GM12878 (cell line): ENCODE measurements around the gene YIPF4. TPM values are rescaled to one million over a fixed set of nuclear protein-coding genes. Genes with fewer than 3 reads are reported as not detected.

Experiments
- ATAC-seq: fragments of 200-7000 bp; cut with Tn5 transposase; 3 replicates; pipeline ENCODE4 v1.9.1; 2020; ENCODE audit warnings: mild to moderate bottlenecking, moderate library complexity
- BruUV-seq: library from RNA; stranded (reverse); fragments of 400-500 nt; replicated peaks from 2 replicates; lab custom pipeline; 2021; lab: Mats Ljungman, UMichigan
- CTCF ChIA-PET: fragments of 300-600 bp; sonication (Branson Sonifier 250); formaldehyde crosslinking; extraction: SDS; loops from one replicate; lab custom pipeline; 2021; ENCODE audit warnings: inconsistent platforms; lab: Yijun Ruan, JAX
- POLR2A ChIA-PET: fragments of 350-600 bp; formaldehyde crosslinking; extraction: SDS; loops from one replicate; lab custom pipeline; 2021; ENCODE audit warnings: inconsistent platforms; lab: Charles Lee
- RAD21 ChIA-PET: fragments of 300-600 bp; sonication (Branson Sonifier 250); formaldehyde crosslinking; loops from one replicate; lab custom pipeline; 2023; ENCODE audit warnings: antibody characterized with exemption; ENCODE audit not compliant: unreplicated experiment; lab: Charles Lee
- SMC1A ChIA-PET: fragments of 300-600 bp; sonication (Branson Sonifier 250); formaldehyde crosslinking; loops from one replicate; lab custom pipeline; 2023; ENCODE audit not compliant: unreplicated experiment, uncharacterized antibody; lab: Charles Lee
- DNase-seq: peaks from one replicate; pipeline ENCODE4 v3.0.0-alpha.2; 2011; ENCODE audit warnings: low read depth, low spot score
- FAIRE-seq: peaks from 3 replicates; lab custom pipeline; 2011; peaks lifted over from hg19 to GRCh38; lab: Jason Lieb, UNC
- H2AFZ ChIP-seq: 2 replicates; pipeline ENCODE4 v1.6.0; 2011; ENCODE audit warnings: low read depth, low read length, control low read depth; ENCODE audit not compliant: control insufficient read depth
- H3K27ac ChIP-seq: 2 replicates; pipeline ENCODE4 v1.5.1; 2011; ENCODE audit warnings: control low read depth; ENCODE audit not compliant: control insufficient read depth, insufficient read depth
- H3K27me3 ChIP-seq, 2 experiments: replicated peaks in 1 of 2; 2 replicates each; pipeline versions ENCODE4 v1.6.0 to v1.6.1; 2011; ENCODE audit warnings: low read length in 1 of 2; ENCODE audit not compliant: control insufficient read depth in 2 of 2, insufficient read depth in 2 of 2
- H3K36me3 ChIP-seq, 2 experiments: 2 replicates each; pipeline ENCODE4 v1.5.1; 2011; ENCODE audit warnings: low read length in 1 of 2; ENCODE audit not compliant: control insufficient read depth in 2 of 2, insufficient read depth in 2 of 2
- H3K4me1 ChIP-seq: 2 replicates; pipeline ENCODE4 v1.6.1; 2011; ENCODE audit warnings: mild to moderate bottlenecking, low read length, moderate library complexity, mixed read lengths; ENCODE audit not compliant: control insufficient read depth, insufficient read depth
- H3K4me2 ChIP-seq: 2 replicates; pipeline ENCODE4 v1.6.0; 2011; ENCODE audit warnings: control low read depth; ENCODE audit not compliant: control insufficient read depth, insufficient read depth
- H3K4me3 ChIP-seq: fragments of 200-600 bp; sonication (generic); 2 replicates; pipeline ENCODE4 v1.5.1; 2016
- H3K79me2 ChIP-seq: 2 replicates; pipeline ENCODE4 v1.6.0; 2011; ENCODE audit warnings: low read length; ENCODE audit not compliant: control insufficient read depth, insufficient read depth
- H3K9ac ChIP-seq: 2 replicates; pipeline ENCODE4 v1.8.0; 2011; ENCODE audit warnings: low read length, control low read depth, mixed read lengths; ENCODE audit not compliant: control insufficient read depth, insufficient read depth
- H3K9me3 ChIP-seq: replicated peaks from 3 replicates; pipeline ENCODE4 v1.5.1; 2011; ENCODE audit warnings: mild to moderate bottlenecking, low read length; ENCODE audit not compliant: control insufficient read depth, insufficient read depth
- H4K20me1 ChIP-seq: 2 replicates; pipeline ENCODE4 v1.6.0; 2011; ENCODE audit not compliant: control insufficient read depth, insufficient read depth
- ATF7 ChIP-seq: fragments of 450-650 bp; IDR thresholded peaks from 2 replicates; pipeline ENCODE4 v1.6.1; 2016; ENCODE audit warnings: low read depth, mild to moderate bottlenecking
- CEBPB ChIP-seq, 2 experiments: fragments of 150-350 bp in 1 of 2; IDR thresholded peaks; 2 replicates each; pipeline ENCODE4 v1.6.1; 2012 to 2014; ENCODE audit warnings: low read depth in 2 of 2, low read length in 2 of 2, borderline replicate concordance in 1 of 2, inconsistent platforms in 1 of 2
- EED ChIP-seq: sonication (generic); IDR thresholded peaks from 2 replicates; pipeline ENCODE4 v1.6.1; 2016; ENCODE audit warnings: antibody characterized with exemption, low read depth
- EP300 ChIP-seq, 2 experiments: fragments of 150-350 bp in 1 of 2; IDR thresholded peaks; 2 replicates each; pipeline ENCODE4 v1.6.1; 2011 to 2012; ENCODE audit warnings: low read depth in 2 of 2, low read length in 2 of 2, borderline replicate concordance in 1 of 2, improper control_type of control experiment in 1 of 2, inconsistent platforms in 1 of 2; ENCODE audit not compliant: control insufficient read depth in 1 of 2
- FOXM1 ChIP-seq: IDR thresholded peaks from 2 replicates; pipeline ENCODE4 v1.6.1; 2012; ENCODE audit warnings: low read depth, mild to moderate bottlenecking, inconsistent platforms, low read length, moderate library complexity
- IRF4 ChIP-seq: IDR thresholded peaks from 2 replicates; pipeline ENCODE4 v1.6.1; 2011; ENCODE audit warnings: low read depth, low read length
- JUNB ChIP-seq: IDR thresholded peaks from 2 replicates; pipeline ENCODE4 v1.6.1; 2016; ENCODE audit warnings: antibody characterized with exemption, mild to moderate bottlenecking
- RUNX3 ChIP-seq: IDR thresholded peaks from 2 replicates; pipeline ENCODE4 v1.6.1; 2012; ENCODE audit warnings: low read length, inconsistent platforms
- SIX5 ChIP-seq: IDR thresholded peaks from 2 replicates; pipeline ENCODE4 v1.6.1; 2011; ENCODE audit warnings: mild to moderate bottlenecking, low read depth, low read length, moderate library complexity; ENCODE audit not compliant: severe bottlenecking
- SUPT20H ChIP-seq: IDR thresholded peaks from 2 replicates; pipeline ENCODE4 v1.6.1; 2011; ENCODE audit warnings: low read depth, mild to moderate bottlenecking, low read length, moderate library complexity, borderline replicate concordance; ENCODE audit not compliant: control insufficient read depth
- WGBS: methylation state at CpG from one replicate; pipeline ENCODE4 v1.1.6; 2016; ENCODE audit warnings: low lambda C conversion rate; ENCODE audit not compliant: insufficient replicate concordance, insufficient coverage; ENCODE audit errors: missing lambda C conversion rate; 5-methylcytosine and 5-hydroxymethylcytosine counted together
- in situ Hi-C: fragments of 300-500 bp; cut with MboI; formaldehyde crosslinking; loops from 9 replicates; pipeline ENCODE4 v1.14.3; 2018; ENCODE audit warnings: mixed read lengths
- intact Hi-C: fragments of 100-400 bp; cut with micrococcal nuclease; formaldehyde crosslinking; loops from one replicate; pipeline ENCODE4 v1.14.2; 2022; ENCODE audit not compliant: unreplicated experiment
- polyA plus RNA-seq, 11 experiments: library from polyadenylated mRNA; depleted of rRNA in 4 of 11; unstranded in 6 of 11; stranded (reverse) in 5 of 11; fragments of >200 nt; fragmentation: Nextera tagmentation in 4 of 11; fragmentation: Illumina TruSeq in 1 of 11; extraction: Ambion mirVana in 4 of 11; extraction: Trizol in 1 of 11; gene quantifications; 1 replicate in 1 of 11; 2 replicates in 10 of 11; pipeline versions ENCODE4 v1.2.1 to v1.2.3, GENCODE V29; 2011 to 2016; ENCODE audit warnings: inconsistent platforms in 2 of 11, missing spikeins in 2 of 11, low read depth in 1 of 11
- total RNA-seq, 4 experiments: library from RNA; depleted of rRNA in 3 of 4; stranded (reverse); fragments of >200 nt in 3 of 4; fragmentation: Illumina TruSeq in 1 of 4; extraction: Trizol in 1 of 4; gene quantifications; 2 replicates each; pipeline versions ENCODE4 v1.2.1 to v1.2.3, GENCODE V29; 2013 to 2021
- TF ChIP-seq, protein P1 (sequence below): IDR thresholded peaks from 2 replicates; pipeline ENCODE4 v1.6.1; 2011; ENCODE audit warnings: mild to moderate bottlenecking, low read depth, low read length, moderate library complexity; ENCODE audit not compliant: insufficient replicate concordance
- TF ChIP-seq, protein P2 (sequence below), 3 experiments: IDR thresholded peaks in 2 of 3; conservative IDR thresholded peaks in 1 of 3; 2 replicates each; pipeline ENCODE4 v1.5.1; 2011; ENCODE audit warnings: low read depth in 3 of 3, low read length in 3 of 3, mild to moderate bottlenecking in 3 of 3, control low read depth in 2 of 3, moderate library complexity in 2 of 3, inconsistent platforms in 1 of 3, mixed read lengths in 1 of 3; ENCODE audit not compliant: control insufficient read depth in 2 of 3, insufficient read depth in 1 of 3; ENCODE audit errors: extremely low read depth in 1 of 3
- TF ChIP-seq, protein P3 (sequence below): fragments of 450-650 bp; IDR thresholded peaks from 2 replicates; pipeline ENCODE4 v1.6.1; 2016; ENCODE audit warnings: mild to moderate bottlenecking
- TF ChIP-seq, protein P4 (sequence below): IDR thresholded peaks from 2 replicates; pipeline ENCODE4 v1.6.1; 2012; ENCODE audit warnings: low read length, inconsistent platforms

The YIPF4 gene
- total and polyA plus RNA-seq, 10 of the 15 experiments (the other 5 are each of a cell fraction or from before 2014, with no cell fraction given) = 2.8 to 60.4 (median 11.1) TPM

DNA sequence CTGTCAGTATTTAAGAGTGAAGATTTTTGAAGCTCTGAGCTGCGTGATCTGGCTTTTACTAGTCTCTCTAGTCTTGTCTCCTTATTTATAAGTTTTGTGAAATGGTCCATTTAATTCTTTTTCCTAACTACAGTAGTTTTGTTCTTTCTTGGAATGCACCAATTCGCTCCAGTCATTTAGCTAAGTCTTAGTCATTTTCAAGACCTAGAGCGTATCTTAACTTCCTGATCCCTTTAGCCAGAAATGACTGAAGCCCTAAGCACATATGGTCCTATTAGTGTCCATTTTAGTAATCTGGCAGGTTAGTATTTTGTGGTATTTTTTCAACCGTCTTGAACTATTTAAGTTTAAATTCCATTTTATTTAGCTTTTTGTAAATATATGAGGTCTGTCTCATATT lies 82.7 kb downstream of the YIPF4 start:
- H3K4me3 ChIP-seq = peak overlapping the region; percentile 40
- H4K20me1 ChIP-seq = no peaks in the 10 kb centered on the region; the same call in 1 of the 2 replicates
- ChIA-PET POLR2A (interaction anchor here (0.6 to 1.4 kb wide), 2 partner anchors 8 to 15 kb away, joined by 3 to 6 read pairs; no protein-coding TSS in a partner anchor), SMC1A (interaction anchor here (0.9 to 1.5 kb wide), 6 partner anchors 9 to 111 kb away, joined by 3 to 5 read pairs (median 4); no protein-coding TSS in a partner anchor), CTCF (interaction anchor here (0.8 to 1.2 kb wide), 3 partner anchors 9 to 70 kb away, joined by 3 to 4 read pairs (median 3); no protein-coding TSS in a partner anchor), RAD21 (interaction anchor here (1.1 kb wide), 1 partner anchor 298 kb away, joined by 3 read pairs; the partner anchor contains the start of gene SPAST)
- no peak overlapping the region for H2AFZ ChIP-seq
- intact Hi-C loops = loop anchor here (10.0 kb wide), 1 partner anchor 1134 kb away; no protein-coding TSS in a partner anchor
- no peaks in the 10 kb centered on the region for H3K27me3 ChIP-seq
- ATAC-seq = peak; percentile 9; the same call in 1 of the 3 replicates
- no peaks in the 10 kb centered on the region for H3K36me3 ChIP-seq
- H3K9ac ChIP-seq = no peak overlapping the region; the same call in 1 of the 2 replicates
- FAIRE-seq = no peak
- TF ChIP-seq SUPT20H = no peak
- TF ChIP-seq, protein P1, sequence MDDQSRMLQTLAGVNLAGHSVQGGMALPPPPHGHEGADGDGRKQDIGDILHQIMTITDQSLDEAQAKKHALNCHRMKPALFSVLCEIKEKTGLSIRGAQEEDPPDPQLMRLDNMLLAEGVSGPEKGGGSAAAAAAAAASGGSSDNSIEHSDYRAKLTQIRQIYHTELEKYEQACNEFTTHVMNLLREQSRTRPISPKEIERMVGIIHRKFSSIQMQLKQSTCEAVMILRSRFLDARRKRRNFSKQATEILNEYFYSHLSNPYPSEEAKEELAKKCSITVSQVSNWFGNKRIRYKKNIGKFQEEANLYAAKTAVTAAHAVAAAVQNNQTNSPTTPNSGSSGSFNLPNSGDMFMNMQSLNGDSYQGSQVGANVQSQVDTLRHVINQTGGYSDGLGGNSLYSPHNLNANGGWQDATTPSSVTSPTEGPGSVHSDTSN = no peak
- TF ChIP-seq, protein P2, sequence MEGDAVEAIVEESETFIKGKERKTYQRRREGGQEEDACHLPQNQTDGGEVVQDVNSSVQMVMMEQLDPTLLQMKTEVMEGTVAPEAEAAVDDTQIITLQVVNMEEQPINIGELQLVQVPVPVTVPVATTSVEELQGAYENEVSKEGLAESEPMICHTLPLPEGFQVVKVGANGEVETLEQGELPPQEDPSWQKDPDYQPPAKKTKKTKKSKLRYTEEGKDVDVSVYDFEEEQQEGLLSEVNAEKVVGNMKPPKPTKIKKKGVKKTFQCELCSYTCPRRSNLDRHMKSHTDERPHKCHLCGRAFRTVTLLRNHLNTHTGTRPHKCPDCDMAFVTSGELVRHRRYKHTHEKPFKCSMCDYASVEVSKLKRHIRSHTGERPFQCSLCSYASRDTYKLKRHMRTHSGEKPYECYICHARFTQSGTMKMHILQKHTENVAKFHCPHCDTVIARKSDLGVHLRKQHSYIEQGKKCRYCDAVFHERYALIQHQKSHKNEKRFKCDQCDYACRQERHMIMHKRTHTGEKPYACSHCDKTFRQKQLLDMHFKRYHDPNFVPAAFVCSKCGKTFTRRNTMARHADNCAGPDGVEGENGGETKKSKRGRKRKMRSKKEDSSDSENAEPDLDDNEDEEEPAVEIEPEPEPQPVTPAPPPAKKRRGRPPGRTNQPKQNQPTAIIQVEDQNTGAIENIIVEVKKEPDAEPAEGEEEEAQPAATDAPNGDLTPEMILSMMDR (IDR thresholded peaks at IDR 0.05 in 2 of 3, conservative IDR thresholded peaks at IDR 0.05 in 1 of 3; ENCODE audit: control insufficient read depth in 2 of 3, extremely low read depth in 1 of 3, insufficient read depth in 1 of 3, low read depth in 3 of 3, low read length in 3 of 3) = no peak
- peak; percentile 81 for TF ChIP-seq JUNB
- TF ChIP-seq FOXM1 = 0 out of 2 replicates have a peak, but pooled peaks have one; percentile 28
- no peak for TF ChIP-seq CEBPB (IDR thresholded peaks at IDR 0.05; ENCODE audit: borderline replicate concordance in 1 of 2, low read depth in 2 of 2, low read length in 2 of 2)
- TF ChIP-seq EED = peak; percentile 38; the same call in 1 of the 2 replicates
- TF ChIP-seq EP300 (IDR thresholded peaks at IDR 0.05; ENCODE audit: borderline replicate concordance in 1 of 2, control insufficient read depth in 1 of 2, low read depth in 2 of 2, low read length in 2 of 2) = no peak
- TF ChIP-seq, protein P3, sequence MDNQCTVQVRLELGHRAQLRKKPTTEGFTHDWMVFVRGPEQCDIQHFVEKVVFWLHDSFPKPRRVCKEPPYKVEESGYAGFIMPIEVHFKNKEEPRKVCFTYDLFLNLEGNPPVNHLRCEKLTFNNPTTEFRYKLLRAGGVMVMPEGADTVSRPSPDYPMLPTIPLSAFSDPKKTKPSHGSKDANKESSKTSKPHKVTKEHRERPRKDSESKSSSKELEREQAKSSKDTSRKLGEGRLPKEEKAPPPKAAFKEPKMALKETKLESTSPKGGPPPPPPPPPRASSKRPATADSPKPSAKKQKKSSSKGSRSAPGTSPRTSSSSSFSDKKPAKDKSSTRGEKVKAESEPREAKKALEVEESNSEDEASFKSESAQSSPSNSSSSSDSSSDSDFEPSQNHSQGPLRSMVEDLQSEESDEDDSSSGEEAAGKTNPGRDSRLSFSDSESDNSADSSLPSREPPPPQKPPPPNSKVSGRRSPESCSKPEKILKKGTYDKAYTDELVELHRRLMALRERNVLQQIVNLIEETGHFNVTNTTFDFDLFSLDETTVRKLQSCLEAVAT = no peak
- TF ChIP-seq, protein P4, sequence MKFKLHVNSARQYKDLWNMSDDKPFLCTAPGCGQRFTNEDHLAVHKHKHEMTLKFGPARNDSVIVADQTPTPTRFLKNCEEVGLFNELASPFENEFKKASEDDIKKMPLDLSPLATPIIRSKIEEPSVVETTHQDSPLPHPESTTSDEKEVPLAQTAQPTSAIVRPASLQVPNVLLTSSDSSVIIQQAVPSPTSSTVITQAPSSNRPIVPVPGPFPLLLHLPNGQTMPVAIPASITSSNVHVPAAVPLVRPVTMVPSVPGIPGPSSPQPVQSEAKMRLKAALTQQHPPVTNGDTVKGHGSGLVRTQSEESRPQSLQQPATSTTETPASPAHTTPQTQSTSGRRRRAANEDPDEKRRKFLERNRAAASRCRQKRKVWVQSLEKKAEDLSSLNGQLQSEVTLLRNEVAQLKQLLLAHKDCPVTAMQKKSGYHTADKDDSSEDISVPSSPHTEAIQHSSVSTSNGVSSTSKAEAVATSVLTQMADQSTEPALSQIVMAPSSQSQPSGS = peak; percentile 23; the same call in 1 of the 2 replicates
- TF ChIP-seq RUNX3 = peak; percentile 40; the same call in 1 of the 2 replicates
- no peak for TF ChIP-seq ATF7
- peak; percentile 30; the same call in 1 of the 2 replicates for TF ChIP-seq IRF4
- no peak for TF ChIP-seq SIX5
- WGBS = 0% methylated on average over 4 of the region's 4 CpGs
- peak overlapping the region; percentile 81 for H3K4me2 ChIP-seq
- peaks cover 88% of the 10 kb centered on the region for H3K79me2 ChIP-seq
- no peak for DNase-seq
- no TSS peak for BruUV-seq
- in situ Hi-C loops = no loop called here
- no peak overlapping the region; the same call in 1 of the 2 replicates for H3K27ac ChIP-seq
- no peaks in the 10 kb centered on the region; the same call in 2 of the 3 replicates for H3K9me3 ChIP-seq
- peaks cover 4% of the 10 kb centered on the region for H3K4me1 ChIP-seq
